Fibroblast of gingiva (primary cell): Measurements from ENCODE around the gene MCEE.

ENCODE experiments used
- DNase-seq: peaks from one replicate; pipeline ENCODE4 v3.0.0-alpha.2; 2011; ENCODE audit warnings: low read depth

The MCEE gene

GRCh38 chr2:71082402-71083252 is 47.4 kb downstream of the MCEE start:
- DNase-seq = no peak

GRCh38 chr2:71078624-71079023 is 51.4 kb downstream of the MCEE start:
- no peak for DNase-seq

- DNase-seq = no peak
These were observed 55.1 kb downstream of the MCEE start for GRCh38 chr2:71074893-71075395.

GRCh38 chr2:71073475-71073874 is 56.6 kb downstream of the MCEE start:
- no peak for DNase-seq

GRCh38 chr2:71072492-71072891 is 57.5 kb downstream of the MCEE start:
- DNase-seq = no peak

GRCh38 chr2:71071681-71072398 is 58.2 kb downstream of the MCEE start:
- DNase-seq = no peak

- peak; percentile 47 for DNase-seq
These were observed 59.5 kb downstream of the MCEE start for GRCh38 chr2:71070294-71071093.

GRCh38 chr2:71069376-71069775 is 60.7 kb downstream of the MCEE start:
- no peak for DNase-seq

- peak; percentile 96 for DNase-seq
These were observed 61.6 kb downstream of the MCEE start, which contains the start of gene NAGK for GRCh38 chr2:71068218-71069035. Gene NAGK (plus strand): TSS chr2:71068648. CDS start chr2:71068684, 36 bp downstream.

GRCh38 chr2:71067567-71068217 is 62.3 kb downstream of the MCEE start:
- DNase-seq = no peak

GRCh38 chr2:71066856-71067255 is 63.2 kb downstream of the MCEE start:
- DNase-seq = no peak

GRCh38 chr2:71064754-71065621 is 65.0 kb downstream of the MCEE start:
- no peak for DNase-seq

GRCh38 chr2:71064110-71064611 is 65.9 kb downstream of the MCEE start:
- DNase-seq = no peak

GRCh38 chr2:71063216-71063615 is 66.8 kb downstream of the MCEE start:
- DNase-seq = no peak

- no peak for DNase-seq
These were observed 69.2 kb downstream of the MCEE start for GRCh38 chr2:71060871-71061270.

- DNase-seq = no peak
These were observed 69.8 kb downstream of the MCEE start for GRCh38 chr2:71060211-71060610.
